A549 (cell line): ENCODE measurements around the gene SNX10. TPM values are rescaled to one million over a fixed set of nuclear protein-coding genes. Genes with fewer than 3 reads are reported as not detected.

ENCODE experiments used
- ATAC-seq, 2 experiments: fragments of 200-7000 bp in 1 of 2; fragments of >200 bp in 1 of 2; cut with Nextera tagmentation in 1 of 2; cut with Tn5 transposase in 1 of 2; 3 replicates each; pipeline versions ENCODE4 v1.8.0 to v1.9.1; 2018 to 2020; ENCODE audit warnings: mild to moderate bottlenecking in 1 of 2, moderate library complexity in 1 of 2
- CTCF ChIA-PET: fragments of 300-600 bp; sonication (Branson Sonifier 250); formaldehyde crosslinking; extraction: SDS; loops from one replicate; lab custom pipeline; 2021; ENCODE audit warnings: antibody characterized with exemption, inconsistent platforms; lab: Yijun Ruan, JAX
- POLR2A ChIA-PET: fragments of 350-600 bp; formaldehyde crosslinking; extraction: SDS; loops from one replicate; lab custom pipeline; 2021; ENCODE audit warnings: antibody characterized with exemption, inconsistent platforms; lab: Yijun Ruan, JAX
- DNase-seq, 2 experiments: peaks; one replicate each; pipeline versions ENCODE4 v3.0.0 to v3.0.0-alpha.2; 2011 to 2016; ENCODE audit warnings: low read depth in 1 of 2, low spot score in 1 of 2
- FAIRE-seq: peaks from 2 replicates; lab custom pipeline; 2011; peaks lifted over from hg19 to GRCh38; lab: Jason Lieb, UNC
- H3K27ac ChIP-seq, 2 experiments: fragments of >200 bp; sonication (Bioruptor Twin); formaldehyde crosslinking; 3 replicates each; pipeline ENCODE4 v1.5.1; 2016 to 2017
- H3K4me1 ChIP-seq: fragments of >200 bp; sonication (Bioruptor Twin); formaldehyde crosslinking; 3 replicates; pipeline ENCODE4 v1.6.1; 2016
- H3K4me2 ChIP-seq: fragments of >200 bp; sonication (Bioruptor Twin); formaldehyde crosslinking; 3 replicates; pipeline ENCODE4 v1.6.1; 2016
- H3K4me3 ChIP-seq: fragments of >200 bp; sonication (Bioruptor Twin); formaldehyde crosslinking; 3 replicates; pipeline ENCODE4 v1.5.1; 2016
- H3K9me3 ChIP-seq: fragments of >200 bp; sonication (Bioruptor Twin); formaldehyde crosslinking; 3 replicates; pipeline ENCODE4 v1.6.1; 2016
- ATOH8 ChIP-seq: fragments of 250-450 bp; sonication (Bioruptor Pico); IDR thresholded peaks from 2 replicates; pipeline ENCODE4 v1.5.0; 2020; ENCODE audit warnings: low read depth, mild to moderate bottlenecking, moderate library complexity
- BHLHE40 ChIP-seq: IDR thresholded peaks from 2 replicates; pipeline ENCODE4 v1.6.1; 2012; ENCODE audit warnings: low read depth, low read length, inconsistent platforms
- CBX8 ChIP-seq: fragments of 200-600 bp; sonication (generic); IDR thresholded peaks from 2 replicates; pipeline ENCODE4 v1.6.1; 2016
- CHD2 ChIP-seq: fragments of 150-350 bp; IDR thresholded peaks from 2 replicates; pipeline ENCODE4 v1.6.1; 2014; ENCODE audit warnings: low read length; ENCODE audit not compliant: partially characterized antibody
- EP300 ChIP-seq, 2 experiments: fragments of >200 bp; sonication (Bioruptor Twin); formaldehyde crosslinking; IDR thresholded peaks; 2 replicates in 1 of 2; 3 replicates in 1 of 2; pipeline ENCODE4 v1.6.1; 2016 to 2017
- ESRRA ChIP-seq: fragments of 150-350 bp; IDR thresholded peaks from 2 replicates; pipeline ENCODE4 v1.6.1; 2014; ENCODE audit warnings: mild to moderate bottlenecking, low read length, borderline replicate concordance
- FOSB ChIP-seq: fragments of 250-450 bp; sonication (Bioruptor Pico); IDR thresholded peaks from 2 replicates; pipeline ENCODE4 v1.5.0; 2020; ENCODE audit warnings: mild to moderate bottlenecking, moderate library complexity
- HDAC2 ChIP-seq: fragments of 200-600 bp; sonication (generic); IDR thresholded peaks from 2 replicates; pipeline ENCODE4 v1.6.1; 2016
- HEYL ChIP-seq: fragments of 250-450 bp; sonication (Bioruptor Pico); IDR thresholded peaks from 2 replicates; pipeline ENCODE4 v1.8.0; 2021; ENCODE audit warnings: mild to moderate bottlenecking, moderate library complexity
- HOXA7 ChIP-seq: fragments of 250-450 bp; sonication (Bioruptor Pico); IDR thresholded peaks from 2 replicates; pipeline ENCODE4 v1.5.0; 2020; ENCODE audit warnings: mild to moderate bottlenecking, moderate library complexity
- HOXB13 ChIP-seq: fragments of 250-450 bp; sonication (Bioruptor Pico); IDR thresholded peaks from 2 replicates; pipeline ENCODE4 v1.5.0; 2020; ENCODE audit warnings: low read depth, mild to moderate bottlenecking, moderate library complexity
- HOXB5 ChIP-seq: fragments of 250-450 bp; sonication (Bioruptor Pico); IDR thresholded peaks from 2 replicates; pipeline ENCODE4 v1.5.0; 2020; ENCODE audit warnings: mild to moderate bottlenecking, moderate library complexity
- JUNB ChIP-seq: fragments of >200 bp; sonication (Bioruptor Twin); formaldehyde crosslinking; IDR thresholded peaks from 2 replicates; pipeline ENCODE4 v1.6.1; 2016
- KDM1A ChIP-seq: fragments of 200-600 bp; sonication (generic); IDR thresholded peaks from 2 replicates; pipeline ENCODE4 v1.6.1; 2016; ENCODE audit warnings: low read depth, mild to moderate bottlenecking
- MAX ChIP-seq: IDR thresholded peaks from 2 replicates; pipeline ENCODE4 v1.6.1; 2012
- MAZ ChIP-seq: fragments of 150-350 bp; IDR thresholded peaks from 2 replicates; pipeline ENCODE4 v1.6.1; 2014; ENCODE audit warnings: antibody characterized with exemption, low read depth, low read length, borderline replicate concordance
- NFE2L2 ChIP-seq: fragments of 150-350 bp; conservative IDR thresholded peaks from 2 replicates; pipeline ENCODE4 v1.6.1; 2014; ENCODE audit warnings: low read length
- NPAS2 ChIP-seq: fragments of 250-450 bp; sonication (Bioruptor Pico); IDR thresholded peaks from 2 replicates; pipeline ENCODE4 v1.8.0; 2022; ENCODE audit warnings: mild to moderate bottlenecking, moderate library complexity, borderline replicate concordance
- PHF8 ChIP-seq: fragments of 200-600 bp; sonication (generic); IDR thresholded peaks from 2 replicates; pipeline ENCODE4 v1.6.1; 2016; ENCODE audit warnings: low read depth, mild to moderate bottlenecking, antibody characterized with exemption, moderate library complexity, borderline replicate concordance
- POLR2AphosphoS2 ChIP-seq: conservative IDR thresholded peaks from 2 replicates; pipeline ENCODE4 v1.6.1; 2012; ENCODE audit warnings: low read length, improper control_type of control experiment, inconsistent platforms
- RAD21 ChIP-seq, 2 experiments: fragments of >200 bp in 1 of 2; sonication (Bioruptor Twin) in 1 of 2; formaldehyde crosslinking in 1 of 2; IDR thresholded peaks in 1 of 2; conservative IDR thresholded peaks in 1 of 2; 2 replicates in 1 of 2; 3 replicates in 1 of 2; pipeline ENCODE4 v1.6.1; 2012 to 2018; ENCODE audit warnings: inconsistent platforms in 1 of 2
- RARB ChIP-seq: fragments of 250-450 bp; sonication (Bioruptor Pico); IDR thresholded peaks from 2 replicates; pipeline ENCODE4 v1.8.0; 2021; ENCODE audit warnings: mild to moderate bottlenecking, moderate library complexity
- REST ChIP-seq: fragments of 200-600 bp; sonication (generic); IDR thresholded peaks from 2 replicates; pipeline ENCODE4 v1.6.1; 2016; ENCODE audit warnings: antibody characterized with exemption, mild to moderate bottlenecking, moderate library complexity
- SMC3 ChIP-seq: fragments of >200 bp; sonication (Bioruptor Twin); formaldehyde crosslinking; IDR thresholded peaks from 3 replicates; pipeline ENCODE4 v1.6.1; 2018; ENCODE audit warnings: inconsistent platforms
- ZNF302 ChIP-seq: fragments of 250-450 bp; sonication (Bioruptor Pico); IDR thresholded peaks from 2 replicates; pipeline ENCODE4 v1.9.0; 2021; ENCODE audit warnings: inconsistent platforms, mild to moderate bottlenecking, moderate library complexity
- WGBS: methylation state at CpG from one replicate; pipeline ENCODE4 v1.1.6; 2017; ENCODE audit errors: missing lambda C conversion rate; 5-methylcytosine and 5-hydroxymethylcytosine counted together
- polyA plus RNA-seq, 4 experiments: library from polyadenylated mRNA; depleted of rRNA in 3 of 4; stranded (reverse); fragments of >200 nt; fragmentation: RNase III in 1 of 4; extraction: RNeasy Plus Mini Kit Qiagen cat#74134 plus additional on column Dnase treatment in 1 of 4; gene quantifications; 2 replicates in 3 of 4; 3 replicates in 1 of 4; pipeline ENCODE4 v1.2.3, GENCODE V29; 2011 to 2017
- TF ChIP-seq, protein P1 (sequence below): fragments of >200 bp; sonication (Bioruptor Twin); formaldehyde crosslinking; IDR thresholded peaks from 3 replicates; pipeline ENCODE4 v1.6.1; 2016

Gene SNX10
- polyA plus RNA-seq, 2 of the 4 experiments (the other 2 are of a cell fraction) = 4.5 to 12.6 TPM

GRCh38 chr7:26331789-26332188 is 40.1 kb downstream of the SNX10 start (continued):
- no peak for TF ChIP-seq POLR2AphosphoS2
- TF ChIP-seq, protein P1, sequence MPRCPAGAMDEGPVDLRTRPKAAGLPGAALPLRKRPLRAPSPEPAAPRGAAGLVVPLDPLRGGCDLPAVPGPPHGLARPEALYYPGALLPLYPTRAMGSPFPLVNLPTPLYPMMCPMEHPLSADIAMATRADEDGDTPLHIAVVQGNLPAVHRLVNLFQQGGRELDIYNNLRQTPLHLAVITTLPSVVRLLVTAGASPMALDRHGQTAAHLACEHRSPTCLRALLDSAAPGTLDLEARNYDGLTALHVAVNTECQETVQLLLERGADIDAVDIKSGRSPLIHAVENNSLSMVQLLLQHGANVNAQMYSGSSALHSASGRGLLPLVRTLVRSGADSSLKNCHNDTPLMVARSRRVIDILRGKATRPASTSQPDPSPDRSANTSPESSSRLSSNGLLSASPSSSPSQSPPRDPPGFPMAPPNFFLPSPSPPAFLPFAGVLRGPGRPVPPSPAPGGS = no peak

GRCh38 chr7:26332698-26333097 is 41.0 kb downstream of the SNX10 start:
- DNase-seq (no peak), ATAC-seq (no peak), FAIRE-seq (no peak)
- ChIA-PET POLR2A (no interaction called here), CTCF (no interaction called here)
- TF ChIP-seq HDAC2 (no peak), EP300 (IDR thresholded peaks at IDR 0.05) (no peak), HEYL (CRISPR knock-in tag) (no peak), CHD2 (no peak), ESRRA (no peak), NPAS2 (CRISPR knock-in tag) (no peak), ATOH8 (CRISPR knock-in tag) (no peak), ZNF302 (CRISPR knock-in tag) (no peak), RARB (CRISPR knock-in tag) (no peak), HOXB5 (CRISPR knock-in tag) (no peak), HOXB13 (CRISPR knock-in tag) (no peak), BHLHE40 (no peak), HOXA7 (no peak), FOSB (no peak), REST (no peak)
- no peaks in the 10 kb centered on the region for H3K9me3 ChIP-seq
- H3K4me2 ChIP-seq = no peak overlapping the region
- no peaks in the 10 kb centered on the region for H3K4me1 ChIP-seq
- no peak overlapping the region for H3K4me3 ChIP-seq
- no peak overlapping the region for H3K27ac ChIP-seq
- 89% methylated on average over 2 of the region's 2 CpGs for WGBS

DNA sequence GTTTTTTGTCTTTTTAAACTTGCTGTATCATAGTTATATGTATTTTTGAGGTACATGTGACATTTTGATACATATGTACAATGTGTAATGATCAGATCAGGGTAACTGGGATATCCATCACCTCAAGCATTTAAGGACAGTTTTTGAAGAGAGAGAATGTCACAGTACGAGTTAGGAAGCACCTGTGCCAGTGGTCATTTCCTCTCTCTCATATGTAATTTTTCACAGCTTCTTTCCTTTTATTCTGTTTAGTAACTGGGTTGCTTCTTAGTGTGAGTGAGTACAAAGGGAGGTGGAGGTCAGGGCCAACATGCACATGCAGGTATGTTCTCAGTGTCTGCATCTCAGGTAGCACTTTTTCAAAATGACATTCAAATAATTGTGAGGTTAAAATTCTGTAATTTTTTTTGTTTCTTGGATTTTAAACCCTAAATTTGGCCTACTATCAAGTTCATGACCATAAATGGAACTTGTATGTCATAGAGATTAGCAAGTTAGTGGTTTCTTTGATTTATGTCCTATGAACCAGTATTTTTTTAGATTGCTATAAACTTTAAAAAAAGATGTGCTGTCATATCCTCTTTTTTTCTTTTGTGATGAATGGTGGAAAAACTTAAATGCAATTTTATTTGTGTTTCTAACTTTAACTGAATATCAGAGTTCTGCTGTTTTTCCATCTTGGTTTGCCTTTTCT is 42.7 kb downstream of the SNX10 start:
- CTCF ChIA-PET = interaction anchor here (0.9 kb wide), 1 partner anchor 31 kb away, joined by 3 read pairs; no protein-coding TSS in a partner anchor
- no peak for TF ChIP-seq KDM1A
- TF ChIP-seq SMC3 = no peak
- no peak for TF ChIP-seq CHD2
- TF ChIP-seq EP300 (IDR thresholded peaks at IDR 0.05) = no peak
- no peak for TF ChIP-seq JUNB
- TF ChIP-seq, protein P1 = no peak
- no peak for TF ChIP-seq MAX
- TF ChIP-seq HDAC2 = no peak
- no peak for TF ChIP-seq RAD21 (conservative IDR thresholded peaks at IDR 0.05 in 1 of 2, IDR thresholded peaks at IDR 0.05 in 1 of 2)
- TF ChIP-seq RARB (CRISPR knock-in tag) = no peak
- TF ChIP-seq CBX8 = no peak
- no peak for TF ChIP-seq PHF8
- no peak for TF ChIP-seq NFE2L2
- no peak for TF ChIP-seq MAZ
- TF ChIP-seq, all 56 proteins: peak for 0
- Histone ChIP-seq H3K9me3 (no peaks in the 10 kb centered on the region), H3K4me3 (no peak overlapping the region), H3K4me2 (no peak overlapping the region), H3K27ac (no peak overlapping the region), H3K4me1 (no peaks in the 10 kb centered on the region)
- no peak for FAIRE-seq
- POLR2A ChIA-PET = no interaction called here
- 88% methylated on average over 1 of the region's 1 CpG for WGBS
- no peak for DNase-seq
- no peak for ATAC-seq
